ENCODE data around the gene DDX19B. TPM values are rescaled to one million over a fixed set of nuclear protein-coding genes. Genes with fewer than 3 reads are reported as not detected.
A peak's percentile ranks its signal among the peaks of the same experiment; 100 is the strongest.
"Not testable (repeated sequence)": the region's sequence is repeated elsewhere in the genome, so short reads cannot be mapped to it uniquely, and the experiment has no call there.

DDX19B gene
- total and polyA plus RNA-seq, 9 of the 15 experiments (the other 6 are each of a cell fraction or from before 2014, with no cell fraction given), result 7.0 to 32.9 (median 19.3) TPM

DNA sequence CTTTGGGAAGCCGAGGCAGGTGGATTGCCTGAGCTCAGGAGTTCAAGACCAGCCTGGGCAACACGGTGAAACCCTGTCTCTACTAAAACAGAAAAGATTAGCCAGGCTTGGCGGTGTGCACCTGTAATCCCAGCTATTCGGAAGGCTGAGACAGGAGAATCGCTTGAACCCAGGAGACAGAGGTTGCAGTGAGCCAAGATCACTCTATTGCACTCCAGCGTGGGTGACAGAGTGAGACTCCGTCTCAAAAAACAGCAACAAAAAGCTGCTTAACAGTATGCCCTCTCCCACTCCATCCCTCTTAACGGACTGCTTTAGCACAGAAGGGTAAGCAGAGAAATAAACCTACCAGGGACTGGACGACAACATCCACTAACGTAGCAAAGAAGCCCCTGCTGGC lies 31.1 kb upstream of the DDX19B start:
- H3K27ac ChIP-seq (ENCODE audit: extremely low read depth, low read depth, low read length); FAIRE-seq: not testable (repeated sequence)
- POLR2A ChIA-PET, result interaction anchor here (0.7 to 2.7 kb wide), 8 partner anchors 8 to 345 kb away, joined by 3 to 12 read pairs (median 4); partner anchors contain the start of gene EXOSC6

DNA sequence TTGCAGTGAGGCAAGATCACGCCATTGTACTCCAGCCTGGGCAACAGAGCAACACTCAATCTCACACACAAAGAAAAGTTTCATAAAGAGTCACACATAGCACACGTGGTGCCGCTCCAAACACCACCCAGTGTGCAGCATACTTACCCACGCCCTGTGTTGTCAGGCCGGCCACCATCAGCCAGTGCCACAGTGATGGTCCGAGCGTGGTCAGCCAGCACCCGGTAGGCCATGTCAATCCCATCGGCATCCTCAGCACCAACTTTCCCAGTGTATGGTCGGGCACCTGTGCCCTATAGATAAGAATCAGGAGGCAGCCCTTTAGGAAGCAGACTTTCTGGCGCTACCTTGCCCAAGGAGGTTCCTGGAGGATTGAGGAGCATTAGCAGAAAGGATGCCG lies 29.5 kb upstream of the DDX19B start:
- Histone ChIP-seq H3K4me3 (no peak overlapping the region), H3K4me2 (ENCODE audit: insufficient read depth, low read length) (no peak overlapping the region), H3K36me3 (ENCODE audit: control insufficient read depth, insufficient read depth, low read length) (peaks cover 91% of the 10 kb centered on the region), H3K9me1 (ENCODE audit: control insufficient read depth, insufficient read depth, low read length) (no peaks in the 10 kb centered on the region), H3K27me3 (ENCODE audit: control insufficient read depth in 2 of 2, insufficient read depth in 2 of 2, low read length in 2 of 2) (no peaks in the 10 kb centered on the region), H3K9ac (ENCODE audit: insufficient read depth in 1 of 2, low read depth in 2 of 2, low read length in 2 of 2) (no peak overlapping the region), H3K9me3 (replicated peaks; ENCODE audit: control insufficient read depth, insufficient read depth, low read depth, low read length) (no peaks in the 10 kb centered on the region), H3K79me2 (ENCODE audit: control insufficient read depth, insufficient read depth, low read length) (peaks cover 13% of the 10 kb centered on the region; the same call in 1 of the 3 replicates), H2AFZ (ENCODE audit: low read depth, low read length) (no peak overlapping the region), H3K27ac (ENCODE audit: extremely low read depth, low read depth, low read length) (no peak overlapping the region), H4K20me1 (replicated peaks; ENCODE audit: control insufficient read depth, insufficient read depth, low read length) (peaks cover 9% of the 10 kb centered on the region), H3K4me1 (replicated peaks in 1 of 2; ENCODE audit: control insufficient read depth in 2 of 2, insufficient read depth in 2 of 2, low read length in 2 of 2) (no peaks in the 10 kb centered on the region)
- ATAC-seq (no peak), DNase-seq (ENCODE audit: extremely low read depth in 1 of 4, low spot score in 3 of 4) (peak in 1 of 4 experiments; percentile 6), FAIRE-seq (no peak)
- in situ Hi-C loops (cut with MboI), result loop anchor here (10.0 kb wide), 1 partner anchor 275 kb away; no protein-coding TSS in a partner anchor
- intact Hi-C loops (cut with micrococcal nuclease), result loop anchor here (10.0 kb wide), 1 partner anchor 265 kb away; no protein-coding TSS in a partner anchor
- ChIA-PET POLR2A (no interaction called here), CTCF (ENCODE audit: low intra/inter-chr PET ratio) (no interaction called here)
- 92% methylated on average over 12 of the region's 12 CpGs for WGBS (ENCODE audit: insufficient coverage, low coverage, missing lambda C conversion rate)
- BruUV-seq (replicated peaks), result no TSS peak
- TF ChIP-seq BCL6 (CRISPR knock-in tag; IDR thresholded peaks at IDR 0.05) (no peak), RFX7 (CRISPR knock-in tag; IDR thresholded peaks at IDR 0.05) (no peak), RBFOX2 (IDR thresholded peaks at IDR 0.05; ENCODE audit: low read depth, low read length) (peak; percentile 62), ZNF507 (tag; conservative IDR thresholded peaks at IDR 0.05) (no peak), BCOR (IDR thresholded peaks at IDR 0.05) (no peak), NFATC3 (IDR thresholded peaks at IDR 0.05) (no peak), NUFIP1 (IDR thresholded peaks at IDR 0.05; ENCODE audit: partially characterized antibody) (no peak), ETS2 (tag; IDR thresholded peaks at IDR 0.05; ENCODE audit: borderline replicate concordance, poor library complexity, severe bottlenecking) (no peak), POLR2G (IDR thresholded peaks at IDR 0.05; ENCODE audit: low read depth, low read length) (peak; percentile 51; the same call in 1 of the 2 replicates)
- TF ChIP-seq, protein P1, sequence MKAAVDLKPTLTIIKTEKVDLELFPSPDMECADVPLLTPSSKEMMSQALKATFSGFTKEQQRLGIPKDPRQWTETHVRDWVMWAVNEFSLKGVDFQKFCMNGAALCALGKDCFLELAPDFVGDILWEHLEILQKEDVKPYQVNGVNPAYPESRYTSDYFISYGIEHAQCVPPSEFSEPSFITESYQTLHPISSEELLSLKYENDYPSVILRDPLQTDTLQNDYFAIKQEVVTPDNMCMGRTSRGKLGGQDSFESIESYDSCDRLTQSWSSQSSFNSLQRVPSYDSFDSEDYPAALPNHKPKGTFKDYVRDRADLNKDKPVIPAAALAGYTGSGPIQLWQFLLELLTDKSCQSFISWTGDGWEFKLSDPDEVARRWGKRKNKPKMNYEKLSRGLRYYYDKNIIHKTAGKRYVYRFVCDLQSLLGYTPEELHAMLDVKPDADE (conservative IDR thresholded peaks at IDR 0.05; ENCODE audit: control insufficient read depth, low read depth, low read length), result no peak
- TF ChIP-seq, protein P2, sequence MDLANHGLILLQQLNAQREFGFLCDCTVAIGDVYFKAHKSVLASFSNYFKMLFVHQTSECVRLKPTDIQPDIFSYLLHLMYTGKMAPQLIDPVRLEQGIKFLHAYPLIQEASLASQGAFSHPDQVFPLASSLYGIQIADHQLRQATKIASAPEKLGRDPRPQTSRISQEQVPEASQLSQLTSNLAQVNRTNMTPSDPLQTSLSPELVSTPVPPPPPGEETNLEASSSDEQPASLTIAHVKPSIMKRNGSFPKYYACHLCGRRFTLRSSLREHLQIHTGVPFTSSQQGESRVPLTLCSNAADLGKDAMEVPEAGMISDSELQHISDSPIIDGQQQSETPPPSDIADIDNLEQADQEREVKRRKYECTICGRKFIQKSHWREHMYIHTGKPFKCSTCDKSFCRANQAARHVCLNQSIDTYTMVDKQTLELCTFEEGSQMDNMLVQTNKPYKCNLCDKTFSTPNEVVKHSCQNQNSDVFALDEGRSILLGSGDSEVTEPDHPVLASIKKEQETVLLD (IDR thresholded peaks at IDR 0.05), result no peak

More for the DNA sequence above, 31.1 kb upstream of the DDX19B start:
- H3K9ac ChIP-seq (ENCODE audit: insufficient read depth in 1 of 2, low read depth in 2 of 2, low read length in 2 of 2); ATAC-seq; H3K4me1 ChIP-seq (replicated peaks in 1 of 2; ENCODE audit: control insufficient read depth in 2 of 2, insufficient read depth in 2 of 2, low read length in 2 of 2); H3K4me2 ChIP-seq (ENCODE audit: insufficient read depth, low read length); CTCF ChIA-PET (ENCODE audit: low intra/inter-chr PET ratio); H3K79me2 ChIP-seq (ENCODE audit: control insufficient read depth, insufficient read depth, low read length); H4K20me1 ChIP-seq (replicated peaks; ENCODE audit: control insufficient read depth, insufficient read depth, low read length); H3K27me3 ChIP-seq (ENCODE audit: control insufficient read depth in 2 of 2, insufficient read depth in 2 of 2, low read length in 2 of 2); H3K9me1 ChIP-seq (ENCODE audit: control insufficient read depth, insufficient read depth, low read length); H3K4me3 ChIP-seq; H2AFZ ChIP-seq (ENCODE audit: low read depth, low read length); DNase-seq (ENCODE audit: extremely low read depth in 1 of 4, low spot score in 3 of 4); H3K9me3 ChIP-seq (replicated peaks; ENCODE audit: control insufficient read depth, insufficient read depth, low read depth, low read length); BruUV-seq (replicated peaks): not testable (repeated sequence)
- 95% methylated on average over 10 of the region's 10 CpGs for WGBS (ENCODE audit: insufficient coverage, low coverage, missing lambda C conversion rate)
- peak; percentile 39; the same call in 1 of the 2 replicates for TF ChIP-seq RBFOX2 (IDR thresholded peaks at IDR 0.05; ENCODE audit: low read depth, low read length)
- peaks cover 95% of the 10 kb centered on the region for H3K36me3 ChIP-seq (ENCODE audit: control insufficient read depth, insufficient read depth, low read length)
- intact Hi-C loops (cut with micrococcal nuclease) (loop anchor here (10.0 kb wide), 1 partner anchor 267 kb away; no protein-coding TSS in a partner anchor), in situ Hi-C loops (cut with MboI) (loop anchor here (10.0 kb wide), 1 partner anchor 277 kb away; no protein-coding TSS in a partner anchor)

Data from K562 (cell line).